SK-N-SH (cell line): ENCODE data around the gene RPS6KL1. TPM values are rescaled to one million over a fixed set of nuclear protein-coding genes. Genes with fewer than 3 reads are reported as not detected.

ENCODE experiments used
- CTCF ChIA-PET: fragments of 300-600, 350-600 bp; formaldehyde crosslinking; extraction: SDS; loops from one replicate; lab custom pipeline; 2021; lab: Yijun Ruan, JAX
- POLR2A ChIA-PET: fragments of 350-600 bp; sonication (Branson Sonifier 250); formaldehyde crosslinking; extraction: SDS; loops from one replicate; lab custom pipeline; 2020; ENCODE audit warnings: antibody characterized with exemption, inconsistent platforms; lab: Yijun Ruan, JAX
- DNase-seq: peaks from one replicate; pipeline ENCODE4 v3.0.0; 2012
- H2AFZ ChIP-seq: fragments of 200-600 bp; sonication (generic); 2 replicates; pipeline ENCODE4 v1.8.1; 2016; ENCODE audit warnings: antibody characterized with exemption, mild to moderate bottlenecking, low read depth
- H3F3A ChIP-seq: fragments of 200-600 bp; sonication (generic); replicated peaks from 2 replicates; pipeline ENCODE3; 2016; ENCODE audit warnings: antibody characterized with exemption, mild to moderate bottlenecking; ENCODE audit not compliant: insufficient read depth
- H3K27ac ChIP-seq, 2 experiments: fragments of 200-500 bp in 1 of 2; fragments of 200-600 bp in 1 of 2; sonication (Bioruptor generic) in 1 of 2; sonication (generic), shearing (Covaris generic) in 1 of 2; 2 replicates each; pipeline versions ENCODE4 v1.5.1 to v1.6.1; 2014 to 2016; ENCODE audit warnings: low read depth in 2 of 2, inconsistent platforms in 1 of 2, low read length in 1 of 2, mild to moderate bottlenecking in 1 of 2, mixed read lengths in 1 of 2
- H3K27me3 ChIP-seq: fragments of 200-600 bp; sonication (generic), shearing (Covaris generic); 2 replicates; pipeline ENCODE4 v1.6.1; 2016; ENCODE audit warnings: mixed run types; ENCODE audit not compliant: insufficient read depth
- H3K36me3 ChIP-seq, 2 experiments: fragments of 200-500 bp in 1 of 2; fragments of 200-600 bp in 1 of 2; sonication (Bioruptor generic) in 1 of 2; sonication (generic) in 1 of 2; replicated peaks in 1 of 2; 2 replicates each; pipeline versions ENCODE3 to v1.5.1; 2014 to 2016; ENCODE audit warnings: low read length in 1 of 2, mild to moderate bottlenecking in 1 of 2; ENCODE audit not compliant: insufficient read depth in 2 of 2, control insufficient read depth in 1 of 2
- H3K4me1 ChIP-seq, 2 experiments: fragments of 200-500 bp in 1 of 2; fragments of 200-600 bp in 1 of 2; sonication (Bioruptor generic) in 1 of 2; sonication (generic), shearing (Covaris generic) in 1 of 2; 2 replicates each; pipeline versions ENCODE4 v1.5.1 to v1.6.1; 2014 to 2016; ENCODE audit warnings: low read depth in 1 of 2, low read length in 1 of 2, mixed run types in 1 of 2; ENCODE audit not compliant: insufficient read depth in 2 of 2, control insufficient read depth in 1 of 2
- H3K4me2 ChIP-seq: fragments of 200-600 bp; sonication (generic), shearing (Covaris generic); 2 replicates; pipeline ENCODE4 v1.6.1; 2017; ENCODE audit warnings: mixed run types
- H3K4me3 ChIP-seq, 2 experiments: fragments of 200-500 bp in 1 of 2; fragments of 200-600 bp in 1 of 2; sonication (Bioruptor generic) in 1 of 2; sonication (generic), shearing (Covaris generic) in 1 of 2; 2 replicates each; pipeline versions ENCODE4 v1.5.1 to v1.8.1; 2014 to 2016; ENCODE audit warnings: low read depth in 2 of 2, inconsistent platforms in 1 of 2, low read length in 1 of 2, mild to moderate bottlenecking in 1 of 2, mixed read lengths in 1 of 2, moderate library complexity in 1 of 2
- H3K79me2 ChIP-seq: fragments of 200-600 bp; sonication (generic); 2 replicates; pipeline ENCODE4 v1.8.1; 2017; ENCODE audit warnings: mild to moderate bottlenecking; ENCODE audit not compliant: insufficient read depth
- H3K9ac ChIP-seq: fragments of 200-600 bp; sonication (generic); 2 replicates; pipeline ENCODE4 v1.6.1; 2017; ENCODE audit warnings: mixed run types
- H3K9me2 ChIP-seq: fragments of 200-600 bp; sonication (generic); 2 replicates; pipeline ENCODE4 v1.6.1; 2017; ENCODE audit warnings: mixed run types
- H3K9me3 ChIP-seq: fragments of 200-600 bp; sonication (generic); 2 replicates; pipeline ENCODE4 v1.6.1; 2017; ENCODE audit warnings: mixed run types, mild to moderate bottlenecking, moderate library complexity
- H4K20me1 ChIP-seq: fragments of 200-600 bp; sonication (generic); 2 replicates; pipeline ENCODE4 v1.6.1; 2017; ENCODE audit warnings: mild to moderate bottlenecking, mixed run types; ENCODE audit not compliant: insufficient read depth
- ELF1 ChIP-seq: IDR thresholded peaks from 2 replicates; pipeline ENCODE4 v1.4.0; 2012
- EP300 ChIP-seq, 2 experiments: IDR thresholded peaks; 2 replicates each; pipeline versions ENCODE4 v1.4.0 to v1.6.1; 2012; ENCODE audit warnings: borderline replicate concordance in 1 of 2, low read depth in 1 of 2, low read length in 1 of 2
- EZH2phosphoT487 ChIP-seq: fragments of 200-600 bp; sonication (generic); IDR thresholded peaks from 2 replicates; pipeline ENCODE4 v1.6.1; 2017; ENCODE audit warnings: low read depth, mixed run types, mild to moderate bottlenecking, antibody characterized with exemption, moderate library complexity, borderline replicate concordance
- FOXJ3 ChIP-seq: sonication (generic); formaldehyde crosslinking; IDR thresholded peaks from 2 replicates; pipeline ENCODE4 v1.5.1; 2020; ENCODE audit warnings: mild to moderate bottlenecking, missing genetic modification reagents
- FOXM1 ChIP-seq: IDR thresholded peaks from 2 replicates; pipeline ENCODE4 v1.4.0; 2012; ENCODE audit warnings: low read depth, mild to moderate bottlenecking
- GABPA ChIP-seq: IDR thresholded peaks from 2 replicates; pipeline ENCODE4 v1.4.0; 2012; ENCODE audit warnings: low read depth, mild to moderate bottlenecking
- IRF3 ChIP-seq: fragments of 150-350 bp; IDR thresholded peaks from 2 replicates; pipeline ENCODE4 v1.6.1; 2016; ENCODE audit warnings: mild to moderate bottlenecking, low read depth, low read length
- JUND ChIP-seq: IDR thresholded peaks from 2 replicates; pipeline ENCODE4 v1.4.0; 2012
- NFIC ChIP-seq: IDR thresholded peaks from 2 replicates; pipeline ENCODE4 v1.4.0; 2012; ENCODE audit warnings: borderline replicate concordance
- NRF1 ChIP-seq: IDR thresholded peaks from 2 replicates; pipeline ENCODE4 v1.6.1; 2012; ENCODE audit warnings: low read depth, mild to moderate bottlenecking, low read length
- POLR2AphosphoS5 ChIP-seq: IDR thresholded peaks from 2 replicates; pipeline ENCODE4 v1.6.1; 2012; ENCODE audit warnings: low read depth, low read length
- RFX5 ChIP-seq: IDR thresholded peaks from 2 replicates; pipeline ENCODE4 v1.6.1; 2012; ENCODE audit warnings: mild to moderate bottlenecking, improper control_type of control experiment, low read length
- SIN3A ChIP-seq: IDR thresholded peaks from 2 replicates; pipeline ENCODE4 v1.6.1; 2012; ENCODE audit warnings: low read depth, mild to moderate bottlenecking, low read length, moderate library complexity, borderline replicate concordance
- SMC3 ChIP-seq: IDR thresholded peaks from 2 replicates; pipeline ENCODE4 v1.6.1; 2012; ENCODE audit warnings: low read depth, low read length, improper control_type of control experiment
- TAF1 ChIP-seq: IDR thresholded peaks from 2 replicates; pipeline ENCODE4 v1.6.1; 2012; ENCODE audit warnings: low read depth, mild to moderate bottlenecking, low read length, moderate library complexity, borderline replicate concordance
- TCF12 ChIP-seq: IDR thresholded peaks from 2 replicates; pipeline ENCODE4 v1.4.0; 2012
- TEAD4 ChIP-seq: IDR thresholded peaks from 2 replicates; pipeline ENCODE4 v1.4.0; 2012; ENCODE audit warnings: mild to moderate bottlenecking, borderline replicate concordance; ENCODE audit not compliant: insufficient read depth
- USF1 ChIP-seq: IDR thresholded peaks from 2 replicates; pipeline ENCODE4 v1.4.0; 2012; ENCODE audit warnings: low read depth, borderline replicate concordance
- USF2 ChIP-seq: fragments of 150-350 bp; IDR thresholded peaks from 2 replicates; pipeline ENCODE4 v1.6.1; 2017; ENCODE audit warnings: antibody characterized with exemption, low read length, low read depth, borderline replicate concordance
- ZBTB33 ChIP-seq: IDR thresholded peaks from 2 replicates; pipeline ENCODE4 v1.4.0; 2012; ENCODE audit warnings: low read depth, borderline replicate concordance
- WGBS: methylation state at CpG from one replicate; pipeline ENCODE4 v1.1.6; 2017; ENCODE audit warnings: low lambda C conversion rate; 5-methylcytosine and 5-hydroxymethylcytosine counted together
- polyA plus RNA-seq, 3 experiments: library from polyadenylated mRNA; depleted of rRNA; stranded (reverse); fragments of >200 nt; gene quantifications; 2 replicates each; pipeline ENCODE4 v1.2.3, GENCODE V29; 2012

Gene RPS6KL1
- polyA plus RNA-seq, 1 of the 3 experiments (the other 2 are of a cell fraction), result 2.5 TPM

- no peaks in the 10 kb centered on the region for H3K27me3 ChIP-seq
- H3K9me2 ChIP-seq, result no peaks in the 10 kb centered on the region
- peaks cover 0 to 16% of the 10 kb centered on the region in 2 experiments; a peak in 1 of 4 replicates for H3K4me1 ChIP-seq
- CTCF ChIA-PET, result interaction anchor here (0.7 to 1.8 kb wide), 5 partner anchors 8 to 129 kb away, joined by 4 to 6 read pairs (median 4); partner anchors contain the start of gene PGF
- H2AFZ ChIP-seq, result no peak overlapping the region
- 63% methylated on average over 7 of the region's 12 CpGs for WGBS
- no peaks in the 10 kb centered on the region for H3K36me3 ChIP-seq
- peak; percentile 60 for DNase-seq
- H3F3A ChIP-seq, result peaks cover 10% of the 10 kb centered on the region
- H4K20me1 ChIP-seq, result no peaks in the 10 kb centered on the region
- TF ChIP-seq USF2 (no peak), USF1 (no peak), EP300 (IDR thresholded peaks at IDR 0.05; ENCODE audit: borderline replicate concordance in 1 of 2, low read depth in 1 of 2, low read length in 1 of 2) (no peak), NFIC (no peak), RFX5 (no peak), SIN3A (no peak), ELF1 (no peak), ZBTB33 (no peak), FOXM1 (no peak)
- POLR2A ChIA-PET, result interaction anchor here (0.7 to 1.3 kb wide), 3 partner anchors 8 to 40 kb away, joined by 3 to 4 read pairs (median 3); partner anchors contain the start of genes PGF and RPS6KL1
- no peak overlapping the region for H3K9ac ChIP-seq
- no peak overlapping the region for H3K4me3 ChIP-seq
- H3K9me3 ChIP-seq, result no peaks in the 10 kb centered on the region
- H3K27ac ChIP-seq, result no peak overlapping the region; a peak in 1 of 4 replicates
- H3K79me2 ChIP-seq, result no peaks in the 10 kb centered on the region
- H3K4me2 ChIP-seq, result no peak overlapping the region
Observed at GRCh38 chr14:74963178-74963704, 40.2 kb upstream of the RPS6KL1 start.

- DNase-seq, result no peak
- H3K9me3 ChIP-seq, result no peaks in the 10 kb centered on the region
- H3K9ac ChIP-seq, result no peak overlapping the region
- H3K4me2 ChIP-seq, result no peak overlapping the region
- H4K20me1 ChIP-seq, result no peaks in the 10 kb centered on the region
- ChIA-PET POLR2A (interaction anchor here (0.6 kb wide), 1 partner anchor 82 kb away, joined by 3 read pairs; no protein-coding TSS in a partner anchor), CTCF (interaction anchor here (0.9 kb wide), 1 partner anchor 130 kb away, joined by 4 read pairs; no protein-coding TSS in a partner anchor)
- H3K79me2 ChIP-seq, result no peaks in the 10 kb centered on the region
- no peaks in the 10 kb centered on the region for H3K27me3 ChIP-seq
- no peaks in the 10 kb centered on the region for H3K36me3 ChIP-seq
- H3K4me3 ChIP-seq, result no peak overlapping the region
- WGBS, result 73% methylated on average over 8 of the region's 8 CpGs
- peaks cover 10% of the 10 kb centered on the region for H3F3A ChIP-seq
- H3K4me1 ChIP-seq, result peaks cover 0 to 16% of the 10 kb centered on the region in 2 experiments; a peak in 1 of 4 replicates
- H2AFZ ChIP-seq, result no peak overlapping the region
- no peaks in the 10 kb centered on the region for H3K9me2 ChIP-seq
- no peak overlapping the region for H3K27ac ChIP-seq
- TF ChIP-seq TAF1 (no peak), GABPA (no peak), USF2 (no peak), FOXM1 (no peak), SIN3A (no peak), IRF3 (no peak), TCF12 (no peak), POLR2AphosphoS5 (no peak), TEAD4 (no peak), RFX5 (no peak), USF1 (no peak), NFIC (no peak), NRF1 (no peak), FOXJ3 (CRISPR knock-in tag) (no peak), SMC3 (no peak), JUND (no peak), EZH2phosphoT487 (no peak)
Observed at GRCh38 chr14:74962493-74962892, 39.4 kb upstream of the RPS6KL1 start.
